Cardiac muscle cell (in vitro differentiated cells and primary cell): Measurements from ENCODE around the gene NTNG2. TPM values are rescaled to one million over a fixed set of nuclear protein-coding genes. Genes with fewer than 3 reads are reported as not detected.

Source experiments
- DNase-seq, 2 donors: peaks; one replicate each; pipeline versions ENCODE4 v3.0.0 to v3.0.0-alpha.2; 2010 to 2017; ENCODE audit warnings: low read depth in 1 of 2, low spot score in 1 of 2
- H3K27ac ChIP-seq: fragments of 200-600 bp; sonication (generic); 2 replicates; pipeline ENCODE4 v1.5.1; 2016
- H3K27me3 ChIP-seq: fragments of 200-600 bp; sonication (generic); 2 replicates; pipeline ENCODE4 v1.6.0; 2016; ENCODE audit warnings: control low read depth
- H3K36me3 ChIP-seq: fragments of 200-600 bp; sonication (generic); 2 replicates; pipeline ENCODE4 v1.5.1; 2016; ENCODE audit warnings: control low read depth
- H3K4me1 ChIP-seq: fragments of 200-600 bp; sonication (generic); 2 replicates; pipeline ENCODE4 v1.8.1; 2017; ENCODE audit warnings: low read depth, mild to moderate bottlenecking, mixed run types
- H3K4me3 ChIP-seq: fragments of 200-600 bp; sonication (generic); 2 replicates; pipeline ENCODE4 v1.5.1; 2016; ENCODE audit warnings: mild to moderate bottlenecking
- H3K9me3 ChIP-seq: fragments of 200-600 bp; sonication (generic); 2 replicates; pipeline ENCODE4 v1.5.1; 2017; ENCODE audit warnings: low read depth, mild to moderate bottlenecking, control low read depth
- polyA plus RNA-seq: library from polyadenylated mRNA; unstranded; fragments of >200 nt; fragmentation: Nextera tagmentation; extraction: Ambion mirVana; gene quantifications from 2 replicates; pipeline ENCODE4 v1.2.1, GENCODE V29; 2016
- total RNA-seq: library from RNA; depleted of rRNA; stranded (reverse); fragments of >200 nt; gene quantifications from 2 replicates; pipeline ENCODE4 v1.2.3, GENCODE V29; 2016
- TF ChIP-seq, protein P1 (sequence below): IDR thresholded peaks from 2 replicates; pipeline ENCODE4 v1.5.1; 2012; ENCODE audit warnings: low read depth, mild to moderate bottlenecking, low read length

The NTNG2 gene
- total and polyA plus RNA-seq, 2 experiments from 2014 or later: 1.7 to 3.5 TPM

DNA sequence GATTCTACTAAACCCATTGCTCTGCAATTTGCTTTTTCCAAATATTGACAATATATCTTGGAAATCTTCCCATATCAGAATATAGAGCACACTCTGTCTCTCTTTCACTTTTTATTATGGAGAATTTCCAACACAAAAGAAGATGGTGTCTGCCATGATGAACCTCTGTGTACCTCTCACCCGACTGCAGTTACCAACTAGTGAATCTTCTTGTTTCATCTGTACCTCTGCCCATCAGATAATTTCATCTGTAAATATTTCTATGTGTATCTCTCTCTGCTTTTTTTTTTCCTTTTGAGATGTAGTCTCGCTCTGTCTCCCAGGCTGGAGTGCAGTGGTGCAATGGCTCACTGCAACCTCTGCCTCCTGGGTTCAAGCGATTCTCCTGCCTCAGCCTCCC lies 62.8 kb downstream of the NTNG2 start:
- H3K27ac ChIP-seq: no peak overlapping the region
- H3K4me1 ChIP-seq: peaks cover 3% of the 10 kb centered on the region
- DNase-seq: no peak
- H3K4me3 ChIP-seq: no peak overlapping the region
- H3K36me3 ChIP-seq: no peaks in the 10 kb centered on the region
- no peaks in the 10 kb centered on the region for H3K27me3 ChIP-seq
- no peaks in the 10 kb centered on the region for H3K9me3 ChIP-seq
- TF ChIP-seq, protein P1, sequence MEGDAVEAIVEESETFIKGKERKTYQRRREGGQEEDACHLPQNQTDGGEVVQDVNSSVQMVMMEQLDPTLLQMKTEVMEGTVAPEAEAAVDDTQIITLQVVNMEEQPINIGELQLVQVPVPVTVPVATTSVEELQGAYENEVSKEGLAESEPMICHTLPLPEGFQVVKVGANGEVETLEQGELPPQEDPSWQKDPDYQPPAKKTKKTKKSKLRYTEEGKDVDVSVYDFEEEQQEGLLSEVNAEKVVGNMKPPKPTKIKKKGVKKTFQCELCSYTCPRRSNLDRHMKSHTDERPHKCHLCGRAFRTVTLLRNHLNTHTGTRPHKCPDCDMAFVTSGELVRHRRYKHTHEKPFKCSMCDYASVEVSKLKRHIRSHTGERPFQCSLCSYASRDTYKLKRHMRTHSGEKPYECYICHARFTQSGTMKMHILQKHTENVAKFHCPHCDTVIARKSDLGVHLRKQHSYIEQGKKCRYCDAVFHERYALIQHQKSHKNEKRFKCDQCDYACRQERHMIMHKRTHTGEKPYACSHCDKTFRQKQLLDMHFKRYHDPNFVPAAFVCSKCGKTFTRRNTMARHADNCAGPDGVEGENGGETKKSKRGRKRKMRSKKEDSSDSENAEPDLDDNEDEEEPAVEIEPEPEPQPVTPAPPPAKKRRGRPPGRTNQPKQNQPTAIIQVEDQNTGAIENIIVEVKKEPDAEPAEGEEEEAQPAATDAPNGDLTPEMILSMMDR: no peak

DNA sequence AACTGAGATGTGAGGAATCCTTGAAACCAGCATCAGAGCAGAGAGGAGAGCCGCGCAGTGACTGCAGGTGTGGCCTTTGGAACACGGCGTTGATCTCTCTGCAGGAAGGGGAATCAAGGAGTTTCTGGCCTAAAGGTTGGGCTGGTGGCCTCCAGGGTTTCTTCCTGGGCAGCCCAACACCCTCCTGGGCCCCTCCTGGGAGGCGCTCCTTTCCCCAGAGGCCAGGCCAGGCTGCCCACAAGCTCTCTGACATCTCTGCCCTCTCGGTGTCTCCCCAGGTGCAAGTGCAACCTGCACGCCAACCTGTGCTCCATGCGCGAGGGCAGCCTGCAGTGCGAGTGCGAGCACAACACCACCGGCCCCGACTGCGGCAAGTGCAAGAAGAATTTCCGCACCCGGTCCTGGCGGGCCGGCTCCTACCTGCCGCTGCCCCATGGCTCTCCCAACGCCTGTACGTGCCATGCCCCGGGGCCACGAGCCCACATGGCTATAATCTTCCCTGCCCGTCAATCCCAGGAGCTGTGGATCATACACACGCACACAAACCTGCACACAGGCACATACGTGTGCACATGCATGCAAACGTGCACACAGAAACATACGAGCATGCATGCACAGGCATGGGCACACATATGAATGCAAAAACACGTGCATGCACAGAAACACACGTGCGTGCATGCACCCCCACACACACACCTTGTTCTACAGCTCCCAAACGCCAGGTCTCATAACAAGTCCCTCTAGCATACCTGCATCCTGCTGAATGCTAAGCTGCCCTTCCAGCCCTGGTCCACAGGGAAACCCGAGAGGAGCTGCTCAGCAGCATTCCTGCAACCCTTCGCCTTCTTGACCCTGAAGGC lies 64.9 kb downstream of the NTNG2 start:
- no peaks in the 10 kb centered on the region for H3K36me3 ChIP-seq
- peaks cover 5% of the 10 kb centered on the region for H3K4me1 ChIP-seq
- H3K27me3 ChIP-seq: no peaks in the 10 kb centered on the region
- no peak for DNase-seq
- no peak overlapping the region for H3K27ac ChIP-seq
- no peak overlapping the region for H3K4me3 ChIP-seq
- TF ChIP-seq, protein P1: no peak
- no peaks in the 10 kb centered on the region for H3K9me3 ChIP-seq

DNA sequence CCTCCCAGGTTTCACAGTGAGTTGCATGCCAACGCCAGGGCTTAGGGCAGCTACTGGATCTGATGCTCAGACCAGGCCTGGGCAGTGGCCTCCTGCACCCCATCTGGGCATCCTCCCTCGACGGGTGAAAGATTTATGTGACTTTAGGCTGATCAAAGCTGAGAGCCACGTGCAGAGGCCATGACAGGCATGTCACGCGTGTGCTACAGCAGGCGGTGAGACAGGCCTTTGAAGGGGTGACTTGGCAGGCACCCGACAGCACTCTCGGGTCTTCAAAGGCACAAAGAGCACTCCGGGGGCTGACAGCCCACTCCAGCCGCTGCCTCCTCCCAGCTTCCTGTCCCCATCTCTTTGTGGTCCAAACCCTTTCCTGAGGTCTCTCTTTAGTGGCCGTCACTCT lies 66.2 kb downstream of the NTNG2 start:
- TF ChIP-seq, protein P1: no peak

DNA sequence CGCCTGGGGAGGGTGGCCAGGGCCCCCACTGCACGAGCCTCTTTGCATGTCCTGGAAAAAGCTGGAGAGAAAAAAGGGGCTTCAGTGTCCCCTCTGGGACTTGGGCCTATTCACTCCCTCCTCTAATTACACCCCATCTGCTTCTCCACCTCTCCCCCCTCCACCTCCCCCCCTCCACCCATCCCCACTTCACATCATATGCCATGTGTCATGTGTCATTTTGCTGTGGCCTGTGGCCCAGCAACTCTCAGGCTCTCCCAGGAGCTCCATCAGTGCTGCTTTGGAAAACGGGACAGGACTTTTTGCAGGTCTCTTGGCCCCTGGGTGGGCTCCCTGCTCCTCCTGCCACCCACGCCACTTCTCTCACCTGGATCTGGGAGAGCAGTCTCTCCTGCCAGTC lies 68.7 kb downstream of the NTNG2 start:
- TF ChIP-seq, protein P1: no peak
- Histone ChIP-seq H3K4me1 (peaks cover 4% of the 10 kb centered on the region), H3K27me3 (no peaks in the 10 kb centered on the region), H3K36me3 (no peaks in the 10 kb centered on the region), H3K4me3 (no peak overlapping the region), H3K9me3 (no peaks in the 10 kb centered on the region), H3K27ac (no peak overlapping the region)
- no peak for DNase-seq

More for the DNA sequence above, 66.2 kb downstream of the NTNG2 start:
- Histone ChIP-seq H3K36me3 (no peaks in the 10 kb centered on the region), H3K9me3 (no peaks in the 10 kb centered on the region), H3K27ac (no peak overlapping the region), H3K27me3 (no peaks in the 10 kb centered on the region), H3K4me3 (no peak overlapping the region), H3K4me1 (peaks cover 4% of the 10 kb centered on the region)
- DNase-seq: no peak

DNA sequence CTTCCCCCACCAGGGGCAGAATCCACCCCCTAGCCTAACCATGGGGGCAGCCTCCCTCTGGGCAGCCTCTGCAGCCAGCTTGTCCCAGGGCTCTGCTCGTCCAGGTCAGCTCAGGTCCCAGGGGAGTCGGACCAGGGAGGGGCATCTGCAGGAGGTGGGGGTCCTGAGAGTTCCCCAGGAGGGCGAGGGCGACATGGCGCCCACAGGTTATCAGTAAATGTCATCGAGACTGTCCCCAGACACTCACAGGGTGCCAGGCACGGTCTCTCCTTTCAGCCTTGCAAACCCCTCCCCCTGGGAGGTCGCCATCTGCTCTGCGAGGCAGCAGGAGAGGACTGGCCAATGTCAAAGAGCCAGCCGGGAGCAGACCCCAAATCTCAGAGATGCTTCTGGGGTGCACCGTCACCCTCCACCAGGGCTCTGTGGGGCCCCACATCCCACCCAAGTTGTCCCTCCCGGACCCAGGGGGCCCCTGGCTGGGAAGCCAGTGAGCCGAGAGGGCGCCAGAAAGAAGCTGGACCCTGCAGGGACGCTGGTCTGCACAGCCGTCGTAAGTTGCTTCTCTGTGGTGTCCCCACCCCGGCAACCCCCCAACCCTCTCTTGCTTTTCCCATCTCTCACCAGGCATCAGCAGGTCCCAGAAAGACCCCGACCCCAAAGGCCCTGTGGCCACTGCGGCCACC lies 69.3 kb downstream of the NTNG2 start:
- Histone ChIP-seq H3K4me1 (peaks cover 4% of the 10 kb centered on the region), H3K9me3 (no peaks in the 10 kb centered on the region), H3K27me3 (no peaks in the 10 kb centered on the region), H3K36me3 (no peaks in the 10 kb centered on the region), H3K4me3 (no peak overlapping the region), H3K27ac (no peak overlapping the region)
- TF ChIP-seq, protein P1: no peak
- DNase-seq: no peak
